OCI-LY1 (cell line): Measurements from ENCODE around the gene RGS5.

Source experiments
- H2AFZ ChIP-seq: fragments of 200-600 bp; sonication (generic), shearing (Covaris generic); 2 replicates; pipeline ENCODE4 v1.6.0; 2014; ENCODE audit warnings: antibody characterized with exemption, mild to moderate bottlenecking, low read length
- H3F3A ChIP-seq: fragments of 200-600 bp; sonication (generic), shearing (Covaris generic); 2 replicates; pipeline ENCODE4 v1.6.0; 2014; ENCODE audit warnings: mild to moderate bottlenecking, antibody characterized with exemption, low read length, moderate library complexity; ENCODE audit not compliant: insufficient read depth
- H3K27ac ChIP-seq: fragments of 200-600 bp; sonication (generic); 2 replicates; pipeline ENCODE4 v1.5.1; 2014; ENCODE audit warnings: low read length, mixed run types, mild to moderate bottlenecking, low read depth; ENCODE audit not compliant: poor library complexity, severe bottlenecking
- H3K27me3 ChIP-seq: fragments of 200-600 bp; sonication (generic); 2 replicates; pipeline ENCODE4 v1.6.0; 2014; ENCODE audit warnings: antibody characterized with exemption, mild to moderate bottlenecking, low read length, moderate library complexity; ENCODE audit not compliant: insufficient read depth
- H3K36me3 ChIP-seq: fragments of 200-600 bp; sonication (generic); 2 replicates; pipeline ENCODE4 v1.6.1; 2014; ENCODE audit warnings: mild to moderate bottlenecking, antibody characterized with exemption, low read length, moderate library complexity, mixed read lengths; ENCODE audit not compliant: insufficient read depth
- H3K4me1 ChIP-seq: fragments of 200-600 bp; sonication (generic); 2 replicates; pipeline ENCODE4 v1.5.1; 2014; ENCODE audit warnings: mild to moderate bottlenecking, low read length, moderate library complexity; ENCODE audit not compliant: insufficient read depth, severe bottlenecking
- H3K4me2 ChIP-seq: fragments of 200-600 bp; sonication (generic), shearing (Covaris generic); 2 replicates; pipeline ENCODE4 v1.6.1; 2014; ENCODE audit warnings: low read length
- H3K4me3 ChIP-seq: fragments of 200-600 bp; sonication (generic); 2 replicates; pipeline ENCODE4 v1.5.1; 2014; ENCODE audit warnings: low read length, low read depth, mild to moderate bottlenecking, mixed read lengths; ENCODE audit not compliant: poor library complexity, severe bottlenecking
- H3K79me2 ChIP-seq: fragments of 200-600 bp; shearing (Covaris generic); 2 replicates; pipeline ENCODE4 v1.6.1; 2016; ENCODE audit warnings: mixed run types, low read length, mixed read lengths; ENCODE audit not compliant: insufficient read depth
- H3K9ac ChIP-seq: fragments of 200-600 bp; sonication (generic), shearing (Covaris generic); 2 replicates; pipeline ENCODE4 v1.6.1; 2014; ENCODE audit warnings: mild to moderate bottlenecking, low read length, mixed read lengths
- H3K9me2 ChIP-seq: fragments of 200-600 bp; sonication (generic), shearing (Covaris generic); 2 replicates; pipeline ENCODE4 v1.6.1; 2014; ENCODE audit warnings: low read depth, mild to moderate bottlenecking, low read length, mixed read lengths
- H3K9me3 ChIP-seq: fragments of 200-600 bp; shearing (Covaris generic); 2 replicates; pipeline ENCODE4 v1.6.1; 2014; ENCODE audit warnings: low read length, mixed read lengths
- H4K20me1 ChIP-seq: fragments of 200-600 bp; sonication (generic), shearing (Covaris generic); 2 replicates; pipeline ENCODE4 v1.6.0; 2016; ENCODE audit warnings: mild to moderate bottlenecking, low read length; ENCODE audit not compliant: insufficient read depth
- EZH2 ChIP-seq: fragments of 200-600 bp; sonication (generic), shearing (Covaris generic); IDR thresholded peaks from 2 replicates; pipeline ENCODE4 v1.8.0; 2017; ENCODE audit warnings: borderline replicate concordance, mixed run types, mild to moderate bottlenecking, antibody characterized with exemption, low read length, moderate library complexity, mixed read lengths
- TF ChIP-seq, protein P1 (sequence below): fragments of 200-600 bp; sonication (generic), shearing (Covaris generic); IDR thresholded peaks from 2 replicates; pipeline ENCODE4 v1.5.1; 2017; ENCODE audit warnings: mild to moderate bottlenecking, antibody characterized with exemption, low read length, moderate library complexity, mixed read lengths

RGS5 gene

DNA sequence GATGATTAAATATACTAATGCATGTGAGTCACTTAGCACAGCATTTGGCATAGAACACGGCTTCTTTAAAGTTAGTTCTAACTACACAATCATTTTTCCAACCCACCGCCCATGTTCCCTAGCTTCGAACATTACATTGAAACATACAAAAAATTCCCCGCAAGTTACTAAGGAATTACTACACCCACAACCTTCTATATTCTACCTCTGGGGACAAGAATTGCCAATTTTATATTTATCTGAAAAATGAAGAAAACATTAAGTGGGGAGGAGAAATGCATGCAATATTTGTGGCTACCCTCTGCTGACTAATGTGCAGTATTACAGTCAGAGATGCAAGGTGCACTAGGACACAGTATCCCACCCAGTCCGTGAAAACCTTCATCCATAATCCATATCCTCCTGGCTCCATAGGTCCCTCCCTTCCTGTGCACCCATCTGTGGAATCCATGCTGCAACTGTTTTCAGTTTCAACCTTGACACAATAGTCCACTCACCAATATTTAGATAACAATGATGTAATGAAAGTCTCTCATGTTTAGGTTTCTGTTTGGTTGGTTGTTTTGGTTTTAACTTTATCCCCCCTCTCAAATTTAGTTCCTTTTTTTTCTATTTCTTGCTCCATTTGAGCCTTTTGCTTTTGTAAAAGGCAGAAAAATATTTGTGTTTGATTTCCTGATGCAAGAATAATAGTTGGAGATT lies 31.6 kb downstream of the RGS5 start:
- Histone ChIP-seq H3K4me3 (no peak overlapping the region), H3K36me3 (no peaks in the 10 kb centered on the region), H3K4me2 (no peak overlapping the region), H4K20me1 (no peaks in the 10 kb centered on the region), H3K79me2 (no peaks in the 10 kb centered on the region), H2AFZ (no peak overlapping the region), H3K4me1 (no peaks in the 10 kb centered on the region), H3F3A (no peaks in the 10 kb centered on the region), H3K27ac (no peak overlapping the region), H3K9ac (no peak overlapping the region), H3K9me3 (no peaks in the 10 kb centered on the region), H3K9me2 (no peaks in the 10 kb centered on the region), H3K27me3 (no peaks in the 10 kb centered on the region)
- TF ChIP-seq, protein P1, sequence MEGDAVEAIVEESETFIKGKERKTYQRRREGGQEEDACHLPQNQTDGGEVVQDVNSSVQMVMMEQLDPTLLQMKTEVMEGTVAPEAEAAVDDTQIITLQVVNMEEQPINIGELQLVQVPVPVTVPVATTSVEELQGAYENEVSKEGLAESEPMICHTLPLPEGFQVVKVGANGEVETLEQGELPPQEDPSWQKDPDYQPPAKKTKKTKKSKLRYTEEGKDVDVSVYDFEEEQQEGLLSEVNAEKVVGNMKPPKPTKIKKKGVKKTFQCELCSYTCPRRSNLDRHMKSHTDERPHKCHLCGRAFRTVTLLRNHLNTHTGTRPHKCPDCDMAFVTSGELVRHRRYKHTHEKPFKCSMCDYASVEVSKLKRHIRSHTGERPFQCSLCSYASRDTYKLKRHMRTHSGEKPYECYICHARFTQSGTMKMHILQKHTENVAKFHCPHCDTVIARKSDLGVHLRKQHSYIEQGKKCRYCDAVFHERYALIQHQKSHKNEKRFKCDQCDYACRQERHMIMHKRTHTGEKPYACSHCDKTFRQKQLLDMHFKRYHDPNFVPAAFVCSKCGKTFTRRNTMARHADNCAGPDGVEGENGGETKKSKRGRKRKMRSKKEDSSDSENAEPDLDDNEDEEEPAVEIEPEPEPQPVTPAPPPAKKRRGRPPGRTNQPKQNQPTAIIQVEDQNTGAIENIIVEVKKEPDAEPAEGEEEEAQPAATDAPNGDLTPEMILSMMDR = peak; percentile 28; the same call in 1 of the 2 replicates
- TF ChIP-seq EZH2 = no peak

DNA sequence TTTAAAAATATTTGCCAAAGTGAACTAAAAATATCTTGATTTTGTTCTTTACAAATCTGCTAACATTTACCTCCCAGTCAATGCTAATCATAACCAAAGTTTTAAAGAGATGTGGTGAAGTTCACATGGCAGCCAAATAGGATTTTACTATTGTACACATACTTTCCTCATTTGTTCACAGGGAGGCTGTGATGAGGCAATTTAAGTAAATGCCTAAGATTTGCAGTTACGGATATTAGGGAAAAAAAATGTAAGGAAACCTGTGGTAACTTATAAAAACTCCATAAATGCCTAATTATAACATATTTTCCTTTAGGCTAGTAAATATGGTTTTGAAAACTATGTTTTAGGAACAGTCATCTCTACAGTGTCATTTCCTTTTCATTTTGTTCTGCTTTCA lies 32.4 kb downstream of the RGS5 start:
- Histone ChIP-seq H3F3A (no peaks in the 10 kb centered on the region), H3K4me1 (no peaks in the 10 kb centered on the region), H3K27ac (no peak overlapping the region)

DNA sequence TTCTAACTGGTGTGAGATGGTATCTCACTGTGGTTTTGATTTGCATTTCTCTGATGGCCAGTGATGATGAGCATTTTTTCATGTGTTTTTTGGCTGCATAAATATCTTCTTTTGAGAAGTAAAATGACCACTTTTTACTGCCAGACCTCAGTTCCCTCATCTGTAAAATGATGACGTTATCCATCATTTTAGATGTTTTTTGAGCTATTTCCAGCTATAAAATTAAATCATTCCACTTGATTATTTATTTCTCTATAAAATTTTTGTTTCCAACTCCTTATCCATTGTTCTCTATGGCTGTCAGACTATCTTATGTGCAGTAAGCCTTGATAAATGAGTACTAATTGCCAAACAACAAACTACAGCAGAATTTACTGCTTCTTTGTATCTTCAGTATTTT lies 33.2 kb downstream of the RGS5 start:
- Histone ChIP-seq H3K79me2 (no peaks in the 10 kb centered on the region), H2AFZ (no peak overlapping the region), H4K20me1 (no peaks in the 10 kb centered on the region), H3K36me3 (no peaks in the 10 kb centered on the region), H3K9ac (no peak overlapping the region), H3K4me2 (no peak overlapping the region), H3K9me3 (no peaks in the 10 kb centered on the region), H3K27ac (no peak overlapping the region), H3K4me3 (no peak overlapping the region), H3K4me1 (no peaks in the 10 kb centered on the region), H3K27me3 (no peaks in the 10 kb centered on the region), H3F3A (no peaks in the 10 kb centered on the region), H3K9me2 (no peaks in the 10 kb centered on the region)
- TF ChIP-seq EZH2 = no peak
- TF ChIP-seq, protein P1 = no peak

More for the DNA sequence above, 32.4 kb downstream of the RGS5 start:
- H3K27me3 ChIP-seq = no peaks in the 10 kb centered on the region
- no peaks in the 10 kb centered on the region for H3K36me3 ChIP-seq
- H2AFZ ChIP-seq = no peak overlapping the region
- no peaks in the 10 kb centered on the region for H3K9me2 ChIP-seq
- H3K9ac ChIP-seq = no peak overlapping the region
- H3K4me2 ChIP-seq = no peak overlapping the region
- no peaks in the 10 kb centered on the region for H3K79me2 ChIP-seq
- TF ChIP-seq EZH2 = no peak
- TF ChIP-seq, protein P1 = no peak
- no peaks in the 10 kb centered on the region for H4K20me1 ChIP-seq
- H3K4me3 ChIP-seq = no peak overlapping the region
- no peaks in the 10 kb centered on the region for H3K9me3 ChIP-seq
